Adrenal gland (tissue), 12 donors: ENCODE results near the gene POLR3A. TPM values are rescaled to one million over a fixed set of nuclear protein-coding genes. Genes with fewer than 3 reads are reported as not detected.

Experiments
- DNase-seq, 7 donors: peaks; one replicate each; pipeline ENCODE4 v3.0.0-alpha.2; 2019 to 2020
- H3K27ac ChIP-seq, 5 donors: fragments of 200-600 bp; sonication (generic) in 4 of 5; 1 replicate in 3 of 5; 2 replicates in 2 of 5; pipeline versions ENCODE4 v1.5.1 to v1.8.0; 2016 to 2020; ENCODE audit warnings: mild to moderate bottlenecking in 1 of 5
- H3K27me3 ChIP-seq: fragments of 200-600 bp; 2 replicates; pipeline ENCODE4 v1.8.0; 2021
- H3K36me3 ChIP-seq, 2 donors: fragments of 200-600 bp; replicated peaks in 1 of 2; 1 replicate in 1 of 2; 2 replicates in 1 of 2; pipeline versions ENCODE4 v1.5.1 to v1.8.0; 2018 to 2022
- H3K4me1 ChIP-seq, 2 donors: fragments of 200-600 bp; replicated peaks in 1 of 2; 1 replicate in 1 of 2; 2 replicates in 1 of 2; pipeline versions ENCODE4 v1.5.1 to v1.8.0; 2018 to 2021
- H3K4me3 ChIP-seq, 4 donors: fragments of 200-600 bp; sonication (generic) in 3 of 4; one replicate each; pipeline ENCODE4 v1.5.1; 2016 to 2018
- H3K9me3 ChIP-seq, 3 donors: fragments of 200-600 bp; sonication (generic) in 1 of 3; replicated peaks in 1 of 3; 1 replicate in 2 of 3; 2 replicates in 1 of 3; pipeline versions ENCODE4 v1.5.1 to v1.8.0; 2016 to 2021
- CTCF ChIP-seq, 6 experiments: fragments of 450-650 bp in 4 of 6; fragments of 200-600 bp in 2 of 6; sonication (generic) in 1 of 6; IDR thresholded peaks; 1 replicate in 5 of 6; 2 replicates in 1 of 6; pipeline versions ENCODE4 v1.5.1 to v1.8.0; 2016 to 2021; ENCODE audit warnings: antibody characterized with exemption in 6 of 6, mild to moderate bottlenecking in 2 of 6, moderate library complexity in 1 of 6
- POLR2A ChIP-seq, 2 donors: fragments of 450-650 bp; IDR thresholded peaks; one replicate each; pipeline ENCODE4 v1.6.1; 2017; ENCODE audit warnings: antibody characterized with exemption in 2 of 2, mild to moderate bottlenecking in 2 of 2, moderate library complexity in 1 of 2
- WGBS, 4 donors: extraction: QIAGEN DNeasy Blood & Tissue Kit in 2 of 4; methylation state at CpG; one replicate each; pipeline versions ENCODE4 v1.1.5 to v1.1.7; 2013 to 2017; 5-methylcytosine and 5-hydroxymethylcytosine counted together
- intact Hi-C, 2 donors: fragments of 100-400 bp; cut with DNase I; formaldehyde crosslinking; loops; one replicate each; pipeline versions ENCODE4 v1.14.1 to v1.15.0; 2022 to 2023
- polyA plus RNA-seq, 3 donors: library from polyadenylated mRNA; stranded (reverse); fragments of 200-250 nt in 2 of 3; fragments of 350-450 nt in 1 of 3; fragmentation: Illumina TruSeq in 1 of 3; extraction: RNeasy Lipid Tissue Mini Kit (QIAGEN cat#74804) in 1 of 3; gene quantifications; one replicate each; pipeline ENCODE4 v1.2.3, GENCODE V29; 2013 to 2014
- total RNA-seq, 9 donors: library from RNA; depleted of rRNA in 4 of 9; stranded (reverse); fragments of >200 nt in 4 of 9; fragments of 120-200 nt in 1 of 9; fragmentation: NEBNext Ultra II Directional in 1 of 9; extraction: Animal tissue kit (Norgen Biotek cat#: 25700) in 1 of 9; gene quantifications; one replicate each; pipeline versions ENCODE4 v1.1.0 to v1.2.4, GENCODE V29; 2013 to 2023
- donor health status: healthy with polysubstance abuse.
- donor health status: Bipolar disorder and iron deficiency.
- donor health status: DM: yes; HTN: yes; CAD: no.
- donor health status: DM: no; HTN: no; CAD: no.
- donor health status: DM: no; HTN: no; CAD: no.
- donor health status: DM: yes; HTN: yes; CAD: no.

POLR3A gene
- total and polyA plus RNA-seq, 12 donors: 6.8 to 18.4 (median 14.8) TPM

GRCh38 chr10:78063236-78063635, 33.9 kb upstream of the POLR3A start:
- DNase-seq: no peak
- WGBS, 4 donors: 63 to 77% (median 74%) methylated on average over 2 of the region's 2 CpGs
- TF ChIP-seq CTCF (IDR thresholded peaks at IDR 0.05) (no peak), POLR2A (IDR thresholded peaks at IDR 0.05) (no peak)
- Histone ChIP-seq H3K4me1 (peaks cover 0 to 3% of the 10 kb centered on the region in 2 donors), H3K27ac (no peak overlapping the region), H3K36me3 (no peaks in the 10 kb centered on the region), H3K27me3 (no peaks in the 10 kb centered on the region), H3K9me3 (no peaks in the 10 kb centered on the region), H3K4me3 (no peak overlapping the region)
- intact Hi-C loops: no loop called here

GRCh38 chr10:78062296-78062695, 33.0 kb upstream of the POLR3A start:
- WGBS, 4 donors: 72 to 87% (median 79%) methylated on average over 5 of the region's 5 CpGs
- no peak for DNase-seq
- no peak for TF ChIP-seq CTCF (IDR thresholded peaks at IDR 0.05)
- TF ChIP-seq POLR2A (IDR thresholded peaks at IDR 0.05): no peak
- no peaks in the 10 kb centered on the region for H3K36me3 ChIP-seq
- intact Hi-C loops: no loop called here
- peaks cover 0 to 3% of the 10 kb centered on the region in 2 donors for H3K4me1 ChIP-seq
- no peak overlapping the region for H3K27ac ChIP-seq
- no peak overlapping the region for H3K4me3 ChIP-seq
- H3K9me3 ChIP-seq: no peaks in the 10 kb centered on the region
- H3K27me3 ChIP-seq: no peaks in the 10 kb centered on the region

GRCh38 chr10:78059906-78060702, 30.8 kb upstream of the POLR3A start:
- 85 to 93% (median 92%) methylated on average over 12 of the region's 12 CpGs for WGBS, 4 donors
- Histone ChIP-seq H3K9me3 (no peaks in the 10 kb centered on the region), H3K36me3 (no peaks in the 10 kb centered on the region), H3K4me1 (no peaks in the 10 kb centered on the region), H3K4me3 (no peak overlapping the region), H3K27me3 (no peaks in the 10 kb centered on the region), H3K27ac (no peak overlapping the region)
- no peak for DNase-seq
- no peak for TF ChIP-seq CTCF (IDR thresholded peaks at IDR 0.05)
- TF ChIP-seq POLR2A (IDR thresholded peaks at IDR 0.05): no peak
- intact Hi-C loops: loop anchor here in 1 of 2 donors (10.0 kb wide), 1 partner anchor 1135 kb away; no protein-coding TSS in a partner anchor

- no peak for DNase-seq
- Histone ChIP-seq H3K27ac (no peak overlapping the region), H3K4me3 (no peak overlapping the region), H3K4me1 (no peaks in the 10 kb centered on the region), H3K9me3 (no peaks in the 10 kb centered on the region), H3K27me3 (no peaks in the 10 kb centered on the region), H3K36me3 (no peaks in the 10 kb centered on the region)
- no peak for TF ChIP-seq CTCF (IDR thresholded peaks at IDR 0.05)
- no peak for TF ChIP-seq POLR2A (IDR thresholded peaks at IDR 0.05)
- 70 to 79% (median 77%) methylated on average over 5 of the region's 5 CpGs for WGBS, 4 donors
- intact Hi-C loops: loop anchor here in 1 of 2 donors (10.0 kb wide), 1 partner anchor 1136 kb away; no protein-coding TSS in a partner anchor
Observed at GRCh38 chr10:78058562-78058961, 29.2 kb upstream of the POLR3A start.
